Keratinocyte (primary cell): Measurements from ENCODE around the gene MRPL40. TPM values are rescaled to one million over a fixed set of nuclear protein-coding genes. Genes with fewer than 3 reads are reported as not detected.
A peak's percentile ranks its signal among the peaks of the same experiment; 100 is the strongest.

Experiments used
- DNase-seq: peaks from one replicate; pipeline ENCODE4 v3.0.0-alpha.2; 2011; ENCODE audit warnings: low read depth, missing footprints, low spot score
- FAIRE-seq: peaks from 2 replicates; lab custom pipeline; 2011; peaks lifted over from hg19 to GRCh38; lab: Jason Lieb, UNC
- H2AFZ ChIP-seq: 2 replicates; pipeline ENCODE4 v1.6.0; 2012; ENCODE audit warnings: low read length, control low read depth, inconsistent platforms; ENCODE audit not compliant: control insufficient read depth
- H3K27ac ChIP-seq: 2 replicates; pipeline ENCODE4 v1.5.1; 2011; ENCODE audit warnings: low read length; ENCODE audit not compliant: control insufficient read depth, insufficient read depth
- H3K27me3 ChIP-seq: 3 replicates; pipeline ENCODE4 v1.6.0; 2011; ENCODE audit warnings: low read length; ENCODE audit not compliant: control insufficient read depth, insufficient read depth; ENCODE audit errors: extremely low read depth
- H3K36me3 ChIP-seq, 2 experiments: 2 replicates in 1 of 2; 3 replicates in 1 of 2; pipeline ENCODE4 v1.5.1; 2011; ENCODE audit warnings: low read length in 2 of 2, mild to moderate bottlenecking in 1 of 2; ENCODE audit not compliant: control insufficient read depth in 2 of 2, insufficient read depth in 2 of 2; ENCODE audit errors: extremely low read depth in 1 of 2
- H3K4me1 ChIP-seq: 3 replicates; pipeline ENCODE4 v1.5.1; 2011; ENCODE audit warnings: low read length; ENCODE audit not compliant: control insufficient read depth, insufficient read depth; ENCODE audit errors: extremely low read depth
- H3K4me2 ChIP-seq: 3 replicates; pipeline ENCODE4 v1.6.0; 2011; ENCODE audit warnings: low read depth, low read length; ENCODE audit not compliant: control insufficient read depth, insufficient read depth; ENCODE audit errors: extremely low read depth
- H3K4me3 ChIP-seq, 3 experiments: fragments of 200-600 bp in 1 of 3; sonication (generic) in 1 of 3; 2 replicates in 2 of 3; 3 replicates in 1 of 3; pipeline ENCODE4 v1.5.1; 2011 to 2016; ENCODE audit warnings: low read length in 3 of 3, mild to moderate bottlenecking in 3 of 3, control low read depth in 2 of 3, inconsistent platforms in 1 of 3, low read depth in 1 of 3, mixed read lengths in 1 of 3, mixed run types in 1 of 3, moderate library complexity in 1 of 3; ENCODE audit not compliant: control insufficient read depth in 2 of 3, insufficient read depth in 2 of 3; ENCODE audit errors: extremely low read depth in 1 of 3
- H3K79me2 ChIP-seq: 2 replicates; pipeline ENCODE4 v1.6.0; 2012; ENCODE audit warnings: low read length; ENCODE audit not compliant: control insufficient read depth, insufficient read depth
- H3K9ac ChIP-seq: 3 replicates; pipeline ENCODE4 v1.6.0; 2011; ENCODE audit warnings: low read length; ENCODE audit not compliant: control insufficient read depth, insufficient read depth; ENCODE audit errors: extremely low read depth
- H3K9me1 ChIP-seq: 3 replicates; pipeline ENCODE4 v1.6.0; 2011; ENCODE audit warnings: low read length; ENCODE audit not compliant: control insufficient read depth, insufficient read depth; ENCODE audit errors: extremely low read depth
- H3K9me3 ChIP-seq: 2 replicates; pipeline ENCODE4 v1.5.1; 2012; ENCODE audit warnings: low read depth, low read length; ENCODE audit not compliant: control insufficient read depth
- H4K20me1 ChIP-seq: 3 replicates; pipeline ENCODE4 v1.6.0; 2011; ENCODE audit warnings: low read length; ENCODE audit not compliant: control insufficient read depth, insufficient read depth; ENCODE audit errors: extremely low read depth
- CTCF ChIP-seq, 3 experiments: IDR thresholded peaks in 1 of 3; conservative IDR thresholded peaks in 1 of 3; optimal IDR thresholded peaks in 1 of 3; 2 replicates in 2 of 3; 3 replicates in 1 of 3; pipeline versions ENCODE3 to v1.5.1; 2011; ENCODE audit warnings: low read length in 3 of 3, mild to moderate bottlenecking in 3 of 3, moderate library complexity in 2 of 3, control low read depth in 1 of 3, inconsistent platforms in 1 of 3; ENCODE audit not compliant: insufficient read depth in 2 of 3; ENCODE audit errors: extremely low read depth in 1 of 3
- EZH2 ChIP-seq: IDR thresholded peaks from one replicate; pipeline ENCODE4 v1.6.1; 2012; ENCODE audit warnings: inconsistent platforms, mild to moderate bottlenecking, low read length, moderate library complexity
- dilution Hi-C: fragments of 300-500 bp; cut with MboI; formaldehyde crosslinking; loops from one replicate; pipeline ENCODE4 v1.7.0; 2020; ENCODE audit warnings: low sequenced_read_pairs; ENCODE audit not compliant: extremely low pct_ligation_motif_present
- polyA plus RNA-seq, 5 experiments: library from polyadenylated mRNA; depleted of rRNA in 3 of 5; stranded (reverse) in 3 of 5; stranded (forward) in 1 of 5; unstranded in 1 of 5; fragments of >200 nt; gene quantifications; 1 replicate in 1 of 5; 2 replicates in 3 of 5; 3 replicates in 1 of 5; pipeline versions ENCODE4 v1.2.1 to v1.2.3, GENCODE V29; 2011 to 2012; ENCODE audit warnings: missing spikeins in 2 of 5, low read depth in 1 of 5, low replicate concordance in 1 of 5

The MRPL40 gene
- polyA plus RNA-seq, 1 donor (not counting 4 experiments of a cell fraction or from before 2014, with no cell fraction given) = 46.3 TPM

DNA sequence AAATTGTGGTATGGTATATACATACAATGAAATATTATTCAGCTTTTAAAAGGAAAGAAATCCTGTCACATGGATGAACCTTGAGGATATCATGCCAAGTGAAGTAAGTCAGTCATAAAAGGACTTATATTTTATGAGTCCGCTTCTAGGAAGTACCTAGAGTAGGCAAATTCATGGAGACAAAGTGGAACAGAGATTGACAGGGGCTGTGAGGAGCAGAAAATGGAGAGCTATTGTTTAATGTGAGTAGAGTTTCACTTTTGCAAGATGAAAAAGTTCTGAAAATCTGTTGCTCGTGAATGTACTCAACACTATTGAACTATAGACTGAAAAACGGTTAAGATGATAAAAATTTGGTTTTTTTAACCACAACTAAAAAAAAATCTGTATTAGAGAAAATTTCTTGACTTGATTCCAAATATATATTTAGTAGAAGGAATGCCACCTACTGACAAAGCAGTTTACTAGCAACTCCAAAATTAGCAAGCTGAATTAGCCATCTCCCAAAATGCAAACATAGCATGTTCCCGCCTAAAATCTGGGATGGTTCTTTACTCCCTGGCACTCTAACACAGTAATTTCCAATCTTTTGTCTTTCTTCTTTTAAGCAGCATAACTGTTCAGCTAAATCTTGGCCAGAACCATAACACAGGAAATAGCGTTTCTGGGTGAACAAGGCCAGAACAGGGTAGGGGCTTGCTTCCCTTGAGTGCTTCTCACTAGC lies 45.1 kb downstream of the MRPL40 start:
- peaks cover 36% of the 10 kb centered on the region for H3K4me1 ChIP-seq
- no peaks in the 10 kb centered on the region for H3K27me3 ChIP-seq
- H3K36me3 ChIP-seq = peaks cover 15 to 17% of the 10 kb centered on the region in 2 experiments
- no peaks in the 10 kb centered on the region for H3K9me3 ChIP-seq
- H3K27ac ChIP-seq = peak overlapping the region; percentile 100
- peak overlapping the region; percentile 100 for H3K9ac ChIP-seq
- H2AFZ ChIP-seq = no peak overlapping the region
- dilution Hi-C loops = no loop called here
- TF ChIP-seq EZH2 (no peak), CTCF (optimal IDR thresholded peaks at IDR 0.05 in 1 of 3, IDR thresholded peaks at IDR 0.05 in 1 of 3, conservative IDR thresholded peaks at IDR 0.05 in 1 of 3; ENCODE audit: extremely low read depth in 1 of 3, insufficient read depth in 2 of 3, low read length in 3 of 3) (no peak)
- peaks cover 61% of the 10 kb centered on the region for H3K79me2 ChIP-seq
- peak overlapping the region; percentile 58 to 98 (median 96) for H3K4me3 ChIP-seq
- no peak for FAIRE-seq
- H3K9me1 ChIP-seq = peaks cover 2% of the 10 kb centered on the region
- H3K4me2 ChIP-seq = peak overlapping the region; percentile 99
- no peak for DNase-seq
- H4K20me1 ChIP-seq = peaks cover 6% of the 10 kb centered on the region

GRCh38 chr22:19478045-19478900 lies 45.9 kb downstream of the MRPL40 start:
- H3K36me3 ChIP-seq = peaks cover 9 to 16% of the 10 kb centered on the region in 2 experiments
- H2AFZ ChIP-seq = peak overlapping the region; percentile 66
- TF ChIP-seq CTCF (optimal IDR thresholded peaks at IDR 0.05 in 1 of 3, IDR thresholded peaks at IDR 0.05 in 1 of 3, conservative IDR thresholded peaks at IDR 0.05 in 1 of 3; ENCODE audit: extremely low read depth in 1 of 3, insufficient read depth in 2 of 3, low read length in 3 of 3) (no peak), EZH2 (no peak)
- dilution Hi-C loops = no loop called here
- H3K4me2 ChIP-seq = peak overlapping the region; percentile 99
- H3K79me2 ChIP-seq = peaks cover 60% of the 10 kb centered on the region
- peak overlapping the region; percentile 100 for H3K9ac ChIP-seq
- H3K27ac ChIP-seq = peak overlapping the region; percentile 100
- peaks cover 2% of the 10 kb centered on the region for H3K9me1 ChIP-seq
- no peaks in the 10 kb centered on the region for H3K9me3 ChIP-seq
- peak overlapping the region; percentile 58 to 98 (median 96) for H3K4me3 ChIP-seq
- DNase-seq (no peak), FAIRE-seq (no peak)
- no peaks in the 10 kb centered on the region for H3K27me3 ChIP-seq
- H4K20me1 ChIP-seq = peaks cover 6% of the 10 kb centered on the region
- peaks cover 36% of the 10 kb centered on the region for H3K4me1 ChIP-seq
